ENCODE results near the gene ST3GAL5.

GRCh38 chr2:85796046-85796340, 92.8 kb downstream of the ST3GAL5 start:
- TF ChIP-seq POLR2A (IDR thresholded peaks at IDR 0.05; ENCODE audit: low read length) (no peak), GATA1 (IDR thresholded peaks at IDR 0.05; ENCODE audit: low read depth, low read length) (no peak)

Measured in erythroblast (primary cell).